ENCODE data around the gene FILIP1L.

Gene FILIP1L

DNA sequence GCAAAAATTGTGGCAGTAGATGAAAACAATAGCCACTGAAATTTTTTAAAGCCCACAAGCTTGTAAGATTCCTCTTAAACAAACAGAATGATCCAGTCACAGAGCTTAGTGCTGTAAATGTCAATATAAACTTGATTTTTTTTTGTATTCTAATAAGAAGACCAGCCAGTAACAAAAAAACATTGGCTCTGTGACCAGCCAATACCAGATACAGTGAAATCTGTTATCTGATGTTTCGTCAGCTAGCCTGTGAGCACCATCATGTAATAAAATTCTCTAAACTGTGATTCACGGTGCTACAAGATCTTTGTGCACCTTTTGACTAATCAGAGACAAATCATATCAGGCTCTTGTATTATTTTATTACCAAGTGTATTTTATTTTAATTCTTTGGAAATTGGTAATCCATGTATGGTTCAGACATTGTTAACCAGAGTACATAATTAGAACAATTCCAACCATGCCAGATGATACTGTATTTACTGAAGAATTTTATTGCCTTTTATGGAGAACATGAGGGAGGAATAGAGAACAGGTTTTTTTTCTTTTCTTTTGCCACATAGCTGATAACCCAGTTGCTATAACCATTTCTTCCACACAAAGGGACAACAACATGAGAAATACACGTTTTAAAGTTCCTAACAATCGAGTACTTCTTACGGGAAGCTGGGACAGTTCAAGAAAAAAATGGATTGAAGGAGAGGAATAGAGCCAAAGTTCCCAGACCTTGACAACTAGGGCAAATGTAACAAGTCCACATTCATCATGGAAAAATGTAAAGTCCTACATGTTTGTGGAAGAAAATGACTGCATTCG, 71.9 kb downstream of the FILIP1L start:
- DNase-seq (ENCODE audit: low read depth in 2 of 2): no peak

GRCh38 chr3:100041328-100041749, 73.0 kb downstream of the FILIP1L start:
- DNase-seq (ENCODE audit: low read depth in 2 of 2): no peak

DNA sequence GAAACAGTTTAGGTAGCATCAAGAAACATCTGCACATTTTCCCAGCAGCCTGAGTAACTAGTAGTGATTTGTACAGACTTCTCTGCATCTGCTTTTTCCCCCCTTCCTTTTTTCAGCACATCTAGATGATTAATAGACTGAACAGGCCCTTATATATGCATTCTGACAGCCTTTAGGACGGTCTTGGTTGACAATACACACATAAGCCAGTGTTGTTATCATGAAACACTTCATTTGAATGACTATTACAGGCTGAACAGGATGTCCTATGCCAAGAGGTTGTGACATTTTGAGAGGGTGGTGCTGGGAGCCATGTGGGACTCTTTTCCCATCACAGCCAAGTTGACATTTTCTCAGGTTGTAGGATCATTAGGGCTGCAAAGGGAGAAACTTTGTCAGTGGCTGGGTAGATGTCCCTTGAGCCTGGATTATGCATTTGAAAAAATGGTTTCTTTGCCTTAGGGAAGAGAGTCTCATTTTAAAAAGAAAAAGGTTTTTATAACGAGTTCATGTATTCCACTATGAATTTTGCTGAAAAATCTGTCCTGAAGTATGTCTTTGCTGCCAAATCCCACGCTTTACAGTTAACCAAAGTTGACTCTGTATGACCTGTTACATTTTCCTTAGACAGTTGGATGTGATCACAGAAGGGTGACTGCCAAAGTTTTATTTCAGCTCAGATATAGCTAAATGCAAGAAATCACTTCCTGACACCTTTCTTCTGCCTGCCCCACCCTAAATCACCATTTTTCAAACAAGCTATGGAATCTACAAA, 73.7 kb downstream of the FILIP1L start:
- DNase-seq (ENCODE audit: low read depth in 2 of 2): no peak

GRCh38 chr3:100039075-100039474, 75.2 kb downstream of the FILIP1L start:
- DNase-seq (ENCODE audit: low read depth in 2 of 2): no peak

GRCh38 chr3:100033903-100034471, 80.3 kb downstream of the FILIP1L start:
- DNase-seq (ENCODE audit: low read depth in 2 of 2): no peak

GRCh38 chr3:100033184-100033583, 81.1 kb downstream of the FILIP1L start:
- DNase-seq (ENCODE audit: low read depth in 2 of 2): no peak

GRCh38 chr3:100032243-100032642, 82.1 kb downstream of the FILIP1L start:
- DNase-seq (ENCODE audit: low read depth in 2 of 2): no peak

DNA sequence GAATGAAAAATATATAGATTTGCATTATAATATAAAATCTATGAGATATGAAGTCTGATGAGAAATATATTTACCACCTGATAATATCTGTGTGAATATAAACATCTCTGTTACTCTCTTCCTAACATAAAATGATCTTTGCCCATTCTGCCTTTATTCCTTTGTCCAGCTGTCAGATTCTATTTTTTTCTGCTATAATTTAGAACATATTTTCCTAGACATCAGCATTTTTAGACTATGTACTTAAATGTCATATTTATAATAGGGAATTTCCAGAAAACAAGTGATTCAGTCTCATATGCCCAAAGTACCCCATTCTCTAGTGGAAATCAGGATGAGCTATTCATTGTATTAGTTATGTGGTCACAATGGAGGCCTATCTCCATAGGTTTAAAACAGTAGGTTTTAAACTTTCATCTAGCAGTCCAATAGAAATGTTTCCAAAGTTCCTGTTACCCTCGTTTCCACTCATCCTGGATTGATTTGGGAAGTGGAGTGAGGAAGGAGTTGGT, 83.3 kb downstream of the FILIP1L start:
- DNase-seq (ENCODE audit: low read depth in 2 of 2): no peak

DNA sequence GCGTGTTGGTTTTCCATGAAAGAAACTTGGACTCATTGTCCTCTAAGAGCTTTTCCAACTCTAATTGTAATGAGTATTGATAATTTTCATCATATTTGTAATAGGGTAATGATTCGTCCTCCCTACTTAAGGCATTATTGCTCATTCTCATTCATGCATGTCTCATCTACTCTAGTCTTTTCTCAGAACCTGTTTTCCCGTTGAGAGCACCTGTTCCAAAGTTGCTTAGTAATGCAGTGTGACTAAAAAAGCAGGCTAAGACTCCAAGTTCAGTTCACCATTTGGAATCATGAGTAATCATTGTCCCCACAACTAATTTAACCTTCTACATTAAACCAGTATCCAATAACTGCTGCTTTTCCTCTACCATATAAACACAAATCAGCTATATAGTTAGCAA, 84.0 kb downstream of the FILIP1L start:
- no peak for DNase-seq (ENCODE audit: low read depth in 2 of 2)

DNA sequence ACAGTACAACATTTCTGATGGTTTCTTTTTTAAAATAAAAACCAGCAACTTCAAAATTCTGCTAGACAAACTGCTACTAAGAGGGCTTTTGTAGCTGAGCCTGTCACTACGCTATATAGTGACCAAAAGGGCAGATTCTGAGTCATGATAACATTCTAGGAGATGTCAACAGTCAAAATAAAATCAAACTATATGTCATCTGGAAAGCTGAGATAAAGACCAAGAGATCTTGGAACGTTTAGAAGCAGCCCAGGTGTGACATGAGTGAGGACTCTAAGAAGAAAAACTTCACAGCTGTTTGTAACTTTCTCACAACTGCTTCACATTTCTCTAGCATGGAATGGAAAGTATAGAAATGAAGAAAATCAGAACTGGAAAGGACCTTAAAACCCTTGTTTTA, 84.6 kb downstream of the FILIP1L start:
- no peak for DNase-seq (ENCODE audit: low read depth in 2 of 2)

DNA sequence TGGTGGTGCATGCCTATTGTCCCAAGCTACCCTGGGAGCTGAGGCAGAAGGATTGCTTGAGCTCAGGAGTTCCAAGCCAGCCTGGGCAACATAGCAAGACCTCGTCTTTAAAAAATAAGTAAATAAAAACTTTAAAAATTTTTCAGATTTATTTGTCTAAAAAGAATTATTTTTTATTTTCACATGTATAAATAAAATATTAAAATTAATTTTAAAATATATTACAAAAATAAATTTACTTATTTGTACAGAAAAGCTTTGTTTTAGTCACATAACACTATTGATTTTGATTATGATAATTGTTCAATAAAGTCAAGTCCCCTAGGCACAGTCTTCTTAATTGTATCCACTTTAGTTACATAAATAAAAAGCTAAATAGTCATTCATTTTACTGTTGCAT, 85.2 kb downstream of the FILIP1L start:
- DNase-seq (ENCODE audit: low read depth in 2 of 2): no peak

DNA sequence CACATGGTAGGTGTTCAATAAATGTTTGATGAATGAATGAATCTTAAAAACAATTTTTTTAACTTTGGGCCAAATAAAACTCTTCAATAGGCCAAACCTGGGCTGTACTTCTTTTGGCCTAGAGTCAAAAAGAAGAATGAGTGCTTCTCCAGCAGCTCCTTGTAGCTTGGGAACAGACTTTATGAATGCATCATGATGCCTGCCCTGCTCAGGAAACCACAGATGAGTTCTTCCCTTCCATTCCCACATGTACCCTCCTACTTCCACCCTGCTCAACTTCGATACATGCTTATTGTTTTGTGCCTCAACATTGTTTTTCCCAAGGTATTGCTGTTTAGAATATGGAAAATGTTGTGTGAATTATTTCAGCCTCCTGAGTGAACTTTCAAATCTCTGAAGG, 87.0 kb downstream of the FILIP1L start:
- no peak for DNase-seq (ENCODE audit: low read depth in 2 of 2)

- no peak for DNase-seq (ENCODE audit: low read depth in 2 of 2)
Measured at GRCh38 chr3:100024520-100025303, 89.6 kb downstream of the FILIP1L start.

GRCh38 chr3:100023595-100023994, 90.7 kb downstream of the FILIP1L start:
- no peak for DNase-seq (ENCODE audit: low read depth in 2 of 2)

DNA sequence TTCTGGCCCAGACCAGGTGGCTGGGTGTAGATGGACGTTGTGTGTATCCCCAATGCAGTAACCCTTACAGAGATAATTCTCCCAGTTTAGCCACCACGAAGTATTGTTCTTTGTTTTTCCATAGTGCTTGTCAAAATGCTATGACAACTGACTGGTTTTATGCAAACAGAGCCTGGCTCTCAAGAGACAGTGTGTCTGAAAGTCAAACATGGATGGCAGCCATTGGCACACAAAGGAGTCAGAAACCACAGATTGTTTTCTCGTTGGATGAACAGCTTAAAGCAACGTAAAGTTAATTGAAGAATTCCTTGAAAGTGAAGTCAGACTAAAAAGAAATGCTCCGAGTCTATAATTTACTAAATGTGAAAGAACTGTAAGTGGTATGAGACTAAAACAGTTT, 91.2 kb downstream of the FILIP1L start:
- no peak for DNase-seq (ENCODE audit: low read depth in 2 of 2)

GRCh38 chr3:100022506-100022905, 91.8 kb downstream of the FILIP1L start:
- DNase-seq (ENCODE audit: low read depth in 2 of 2): no peak

- no peak for DNase-seq (ENCODE audit: low read depth in 2 of 2)
Measured at GRCh38 chr3:100020876-100021644, 93.2 kb downstream of the FILIP1L start.

DNA sequence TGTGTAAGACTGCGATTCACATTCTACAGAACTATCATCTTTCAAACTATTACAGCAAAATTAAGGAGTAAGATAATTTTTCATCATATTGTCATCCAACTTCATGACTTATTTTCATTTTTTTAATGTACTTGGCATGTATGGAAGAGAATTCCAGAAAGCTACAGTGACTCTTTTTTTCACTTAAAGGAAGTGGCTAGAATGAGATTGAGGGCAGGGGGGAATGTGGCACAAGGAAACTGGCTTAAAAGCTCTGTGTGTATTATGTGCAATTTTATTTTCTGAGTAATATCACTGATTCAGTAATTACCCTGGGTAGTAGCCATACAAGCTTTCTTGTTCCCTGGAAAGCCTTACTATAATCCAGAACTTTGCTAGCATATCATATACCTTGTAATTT, 94.6 kb downstream of the FILIP1L start:
- no peak for DNase-seq (ENCODE audit: low read depth in 2 of 2)

DNA sequence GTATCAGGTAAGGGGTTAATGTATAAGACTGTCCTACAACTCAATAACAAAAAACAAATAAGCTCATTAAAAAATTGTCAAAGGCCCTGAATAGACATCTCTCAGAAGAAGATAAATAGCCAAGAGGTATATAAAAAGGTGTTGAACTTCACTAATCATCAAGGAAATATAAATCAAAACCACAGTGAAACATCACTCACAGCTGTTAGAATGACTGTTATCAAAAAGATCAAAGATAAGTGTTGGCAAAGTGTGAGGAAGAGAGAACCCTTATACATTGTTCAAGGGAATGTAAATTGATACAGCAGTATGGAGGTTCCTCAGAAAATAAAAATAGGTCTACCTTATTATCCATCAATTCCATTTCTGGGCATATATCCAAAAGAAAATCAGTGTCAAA, 95.5 kb downstream of the FILIP1L start:
- no peak for DNase-seq (ENCODE audit: low read depth in 2 of 2)

DNA sequence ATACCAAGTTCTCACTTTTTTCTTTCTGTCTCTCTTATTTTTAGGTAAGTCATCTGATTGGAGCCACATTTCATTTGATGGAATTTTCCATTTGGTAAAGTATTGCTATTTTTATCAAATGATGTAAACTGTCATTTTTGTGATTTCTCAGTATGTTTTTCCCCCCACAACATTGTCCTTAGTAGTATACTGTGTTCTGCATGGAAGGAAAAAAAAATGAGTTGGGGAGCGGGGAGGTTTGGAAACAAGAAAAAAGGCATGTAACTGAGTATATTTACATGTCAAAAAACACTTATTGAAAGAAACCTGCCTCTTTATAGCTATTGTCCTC, 104.2 kb downstream of the FILIP1L start:
- DNase-seq (ENCODE audit: low read depth in 2 of 2): no peak

All from stimulated activated CD4-positive, alpha-beta T cell treated with anti-CD3 and anti-CD28 coated beads, Interleukin-1b, Interleukin-23, amount 100 ng/mL, for 4 hours (primary cell).